Keratinocyte (primary cell): ENCODE data around the gene CCDC9B. TPM values are rescaled to one million over a fixed set of nuclear protein-coding genes. Genes with fewer than 3 reads are reported as not detected.

Experiments
- DNase-seq: peaks from one replicate; pipeline ENCODE4 v3.0.0-alpha.2; 2011; ENCODE audit warnings: low read depth, missing footprints, low spot score
- FAIRE-seq: peaks from 2 replicates; lab custom pipeline; 2011; peaks lifted over from hg19 to GRCh38; lab: Jason Lieb, UNC
- H2AFZ ChIP-seq: 2 replicates; pipeline ENCODE4 v1.6.0; 2012; ENCODE audit warnings: low read length, control low read depth, inconsistent platforms; ENCODE audit not compliant: control insufficient read depth
- H3K27ac ChIP-seq: 2 replicates; pipeline ENCODE4 v1.5.1; 2011; ENCODE audit warnings: low read length; ENCODE audit not compliant: control insufficient read depth, insufficient read depth
- H3K27me3 ChIP-seq: 3 replicates; pipeline ENCODE4 v1.6.0; 2011; ENCODE audit warnings: low read length; ENCODE audit not compliant: control insufficient read depth, insufficient read depth; ENCODE audit errors: extremely low read depth
- H3K36me3 ChIP-seq, 2 experiments: 2 replicates in 1 of 2; 3 replicates in 1 of 2; pipeline ENCODE4 v1.5.1; 2011; ENCODE audit warnings: low read length in 2 of 2, mild to moderate bottlenecking in 1 of 2; ENCODE audit not compliant: control insufficient read depth in 2 of 2, insufficient read depth in 2 of 2; ENCODE audit errors: extremely low read depth in 1 of 2
- H3K4me1 ChIP-seq: 3 replicates; pipeline ENCODE4 v1.5.1; 2011; ENCODE audit warnings: low read length; ENCODE audit not compliant: control insufficient read depth, insufficient read depth; ENCODE audit errors: extremely low read depth
- H3K4me2 ChIP-seq: 3 replicates; pipeline ENCODE4 v1.6.0; 2011; ENCODE audit warnings: low read depth, low read length; ENCODE audit not compliant: control insufficient read depth, insufficient read depth; ENCODE audit errors: extremely low read depth
- H3K4me3 ChIP-seq, 3 experiments: fragments of 200-600 bp in 1 of 3; sonication (generic) in 1 of 3; 2 replicates in 2 of 3; 3 replicates in 1 of 3; pipeline ENCODE4 v1.5.1; 2011 to 2016; ENCODE audit warnings: low read length in 3 of 3, mild to moderate bottlenecking in 3 of 3, control low read depth in 2 of 3, inconsistent platforms in 1 of 3, low read depth in 1 of 3, mixed read lengths in 1 of 3, mixed run types in 1 of 3, moderate library complexity in 1 of 3; ENCODE audit not compliant: control insufficient read depth in 2 of 3, insufficient read depth in 2 of 3; ENCODE audit errors: extremely low read depth in 1 of 3
- H3K79me2 ChIP-seq: 2 replicates; pipeline ENCODE4 v1.6.0; 2012; ENCODE audit warnings: low read length; ENCODE audit not compliant: control insufficient read depth, insufficient read depth
- H3K9ac ChIP-seq: 3 replicates; pipeline ENCODE4 v1.6.0; 2011; ENCODE audit warnings: low read length; ENCODE audit not compliant: control insufficient read depth, insufficient read depth; ENCODE audit errors: extremely low read depth
- H3K9me1 ChIP-seq: 3 replicates; pipeline ENCODE4 v1.6.0; 2011; ENCODE audit warnings: low read length; ENCODE audit not compliant: control insufficient read depth, insufficient read depth; ENCODE audit errors: extremely low read depth
- H3K9me3 ChIP-seq: 2 replicates; pipeline ENCODE4 v1.5.1; 2012; ENCODE audit warnings: low read depth, low read length; ENCODE audit not compliant: control insufficient read depth
- H4K20me1 ChIP-seq: 3 replicates; pipeline ENCODE4 v1.6.0; 2011; ENCODE audit warnings: low read length; ENCODE audit not compliant: control insufficient read depth, insufficient read depth; ENCODE audit errors: extremely low read depth
- CTCF ChIP-seq, 3 experiments: IDR thresholded peaks in 1 of 3; conservative IDR thresholded peaks in 1 of 3; optimal IDR thresholded peaks in 1 of 3; 2 replicates in 2 of 3; 3 replicates in 1 of 3; pipeline versions ENCODE3 to v1.5.1; 2011; ENCODE audit warnings: low read length in 3 of 3, mild to moderate bottlenecking in 3 of 3, moderate library complexity in 2 of 3, control low read depth in 1 of 3, inconsistent platforms in 1 of 3; ENCODE audit not compliant: insufficient read depth in 2 of 3; ENCODE audit errors: extremely low read depth in 1 of 3
- EZH2 ChIP-seq: IDR thresholded peaks from one replicate; pipeline ENCODE4 v1.6.1; 2012; ENCODE audit warnings: inconsistent platforms, mild to moderate bottlenecking, low read length, moderate library complexity
- dilution Hi-C: fragments of 300-500 bp; cut with MboI; formaldehyde crosslinking; loops from one replicate; pipeline ENCODE4 v1.7.0; 2020; ENCODE audit warnings: low sequenced_read_pairs; ENCODE audit not compliant: extremely low pct_ligation_motif_present
- polyA plus RNA-seq, 5 experiments: library from polyadenylated mRNA; depleted of rRNA in 3 of 5; stranded (reverse) in 3 of 5; stranded (forward) in 1 of 5; unstranded in 1 of 5; fragments of >200 nt; gene quantifications; 1 replicate in 1 of 5; 2 replicates in 3 of 5; 3 replicates in 1 of 5; pipeline versions ENCODE4 v1.2.1 to v1.2.3, GENCODE V29; 2011 to 2012; ENCODE audit warnings: missing spikeins in 2 of 5, low read depth in 1 of 5, low replicate concordance in 1 of 5

The CCDC9B gene
- polyA plus RNA-seq, 1 donor (not counting 4 experiments of a cell fraction or from before 2014, with no cell fraction given) = 9.6 TPM

DNA sequence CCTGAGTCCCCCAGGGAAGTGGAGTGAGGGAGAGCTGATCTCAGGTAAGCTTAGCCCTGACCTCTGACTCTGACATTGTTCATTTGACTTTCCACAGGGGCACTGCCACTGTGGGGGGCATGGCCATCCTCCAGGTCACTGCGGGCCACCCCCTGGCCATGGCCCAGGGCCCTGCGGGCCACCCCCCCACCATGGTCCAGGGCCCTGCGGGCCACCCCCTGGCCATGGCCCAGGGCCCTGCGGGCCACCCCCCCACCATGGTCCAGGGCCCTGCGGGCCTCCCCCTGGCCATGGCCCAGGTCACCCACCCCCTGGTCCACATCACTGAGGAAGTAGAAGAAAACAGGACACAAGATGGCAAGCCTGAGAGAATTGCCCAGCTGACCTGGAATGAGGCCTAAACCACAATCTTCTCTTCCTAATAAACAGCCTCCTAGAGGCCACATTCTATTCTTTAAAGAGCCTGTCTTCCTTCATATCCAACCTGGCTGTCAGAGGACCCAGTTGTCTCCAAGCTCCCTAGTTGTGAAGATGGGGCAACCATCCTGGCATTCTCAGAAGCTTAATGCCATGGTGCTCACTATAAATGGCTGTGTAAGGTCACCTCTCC is 15.3 kb upstream of the CCDC9B start:
- H4K20me1 ChIP-seq = no peaks in the 10 kb centered on the region
- H3K4me2 ChIP-seq = no peak overlapping the region
- H3K4me1 ChIP-seq = peaks cover 31% of the 10 kb centered on the region
- H3K27ac ChIP-seq = no peak overlapping the region
- H3K9me3 ChIP-seq = no peaks in the 10 kb centered on the region
- no peak for FAIRE-seq
- no peak overlapping the region for H2AFZ ChIP-seq
- H3K9ac ChIP-seq = no peak overlapping the region
- TF ChIP-seq CTCF (optimal IDR thresholded peaks at IDR 0.05 in 1 of 3, IDR thresholded peaks at IDR 0.05 in 1 of 3, conservative IDR thresholded peaks at IDR 0.05 in 1 of 3; ENCODE audit: extremely low read depth in 1 of 3, insufficient read depth in 2 of 3, low read length in 3 of 3) = no peak
- no peak for TF ChIP-seq EZH2
- H3K4me3 ChIP-seq = no peak overlapping the region
- dilution Hi-C loops = no loop called here
- H3K9me1 ChIP-seq = no peaks in the 10 kb centered on the region
- DNase-seq = no peak
- H3K79me2 ChIP-seq = no peaks in the 10 kb centered on the region
- H3K36me3 ChIP-seq = no peaks in the 10 kb centered on the region
- H3K27me3 ChIP-seq = no peaks in the 10 kb centered on the region

DNA sequence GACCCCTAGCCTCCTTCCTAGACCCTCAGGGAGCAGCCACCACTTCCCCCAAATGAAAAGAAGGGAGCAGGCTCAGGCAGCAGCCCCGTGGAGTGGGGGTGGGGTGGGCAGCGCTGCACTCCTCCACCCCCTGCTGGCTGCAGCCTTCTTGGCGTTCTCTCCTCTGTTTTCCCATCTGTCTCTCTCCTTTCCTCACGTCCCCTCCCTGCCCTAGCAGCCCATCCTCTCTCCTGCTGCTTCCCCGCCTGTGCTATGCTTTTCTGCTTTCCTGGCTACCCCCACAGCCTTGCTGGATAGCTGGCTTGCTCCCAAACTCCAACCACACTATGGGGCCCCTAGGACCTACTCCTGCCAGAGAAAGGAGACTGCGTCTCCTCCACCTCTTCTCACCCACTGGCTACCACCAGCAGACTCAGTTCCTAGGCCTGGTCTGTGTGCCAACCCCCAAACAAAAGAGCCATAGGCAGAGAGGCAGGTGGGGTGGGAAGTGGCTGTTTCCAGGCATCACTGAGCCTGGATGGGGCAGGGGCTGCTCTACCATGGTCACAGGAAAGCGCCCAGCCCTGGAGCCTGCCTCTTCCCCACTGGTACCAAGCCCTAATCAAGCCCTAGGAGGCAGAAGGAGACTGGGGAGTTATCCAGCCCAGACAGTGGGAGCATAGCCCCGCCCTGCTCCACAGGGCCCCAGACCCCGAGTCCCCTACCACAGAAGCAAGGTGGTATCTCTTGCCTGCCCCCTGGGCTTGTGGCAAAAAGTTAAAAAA is 13.9 kb upstream of the CCDC9B start:
- peak; percentile 50 to 73 (median 68) for TF ChIP-seq CTCF (optimal IDR thresholded peaks at IDR 0.05 in 1 of 3, IDR thresholded peaks at IDR 0.05 in 1 of 3, conservative IDR thresholded peaks at IDR 0.05 in 1 of 3; ENCODE audit: extremely low read depth in 1 of 3, insufficient read depth in 2 of 3, low read length in 3 of 3)
- TF ChIP-seq EZH2 = no peak
- Histone ChIP-seq H3K27me3 (no peaks in the 10 kb centered on the region), H2AFZ (no peak overlapping the region), H3K9me1 (no peaks in the 10 kb centered on the region), H3K4me1 (peaks cover 18% of the 10 kb centered on the region), H3K9ac (no peak overlapping the region), H3K27ac (no peak overlapping the region), H4K20me1 (no peaks in the 10 kb centered on the region), H3K4me2 (no peak overlapping the region), H3K9me3 (no peaks in the 10 kb centered on the region), H3K79me2 (no peaks in the 10 kb centered on the region), H3K36me3 (no peaks in the 10 kb centered on the region), H3K4me3 (no peak overlapping the region)
- dilution Hi-C loops = no loop called here
- FAIRE-seq (no peak), DNase-seq (no peak)
